DLD1 (cell line): ENCODE data around the gene PLD1.

Experiments
- in situ Hi-C: cut with HindIII; loops from 2 replicates; pipeline ENCODE4 v1.10.0; 2017; ENCODE audit warnings: low sequenced_read_pairs

The PLD1 gene

GRCh38 chr3:171776839-171777583 lies 33.3 kb downstream of the PLD1 start:
- in situ Hi-C loops = no loop called here

DNA sequence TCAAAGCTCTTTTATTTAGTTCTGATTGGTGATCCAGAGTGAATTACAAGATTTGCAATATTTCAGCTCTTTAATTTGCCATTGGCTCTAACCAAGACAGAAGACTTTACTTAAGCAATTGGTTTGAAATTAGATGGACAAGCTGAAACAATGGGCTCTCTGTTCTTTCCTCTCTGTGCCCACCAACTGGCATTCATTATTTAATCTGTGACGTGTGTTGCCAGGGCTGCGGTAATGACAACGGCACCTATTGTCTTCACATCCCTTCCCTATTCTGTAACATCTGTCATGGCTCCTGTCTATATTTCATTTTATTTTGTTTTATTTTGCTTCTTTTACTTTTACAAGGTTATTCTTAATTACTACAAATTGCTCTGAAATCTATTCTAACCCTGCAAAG lies 33.9 kb downstream of the PLD1 start:
- in situ Hi-C loops = no loop called here

- in situ Hi-C loops = no loop called here
Measured at GRCh38 chr3:171775943-171776342, 34.3 kb downstream of the PLD1 start.

- in situ Hi-C loops = no loop called here
Measured at GRCh38 chr3:171774521-171774920, 35.8 kb downstream of the PLD1 start.

DNA sequence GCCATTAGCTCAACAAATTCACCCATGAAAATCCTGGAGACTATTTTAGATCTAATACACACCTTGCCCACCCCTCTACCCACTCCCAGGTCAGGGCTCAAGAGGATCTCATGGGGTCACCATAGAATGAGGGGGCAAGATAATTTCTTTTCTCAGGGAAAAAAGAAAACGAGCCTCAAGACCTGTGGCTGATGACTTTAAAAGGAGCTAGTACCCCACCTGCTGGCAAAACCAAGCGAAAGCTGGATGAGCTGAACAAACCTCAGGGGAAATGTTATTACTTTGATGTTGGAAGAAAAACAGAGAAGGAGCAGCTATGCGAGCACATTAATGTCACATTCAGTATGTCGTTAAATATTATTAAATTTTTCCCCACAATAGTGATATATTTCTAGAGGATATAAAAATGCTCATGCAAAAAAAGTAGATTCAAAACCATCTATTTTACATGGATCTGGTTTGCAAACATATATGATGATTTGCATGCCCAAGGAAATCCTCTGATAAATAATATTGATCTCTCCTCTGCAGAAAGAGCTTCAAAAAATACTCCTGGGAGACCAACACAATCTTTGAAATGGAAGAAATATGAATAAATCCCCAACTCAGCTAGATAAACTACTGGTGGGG lies 37.7 kb downstream of the PLD1 start:
- in situ Hi-C loops = no loop called here

DNA sequence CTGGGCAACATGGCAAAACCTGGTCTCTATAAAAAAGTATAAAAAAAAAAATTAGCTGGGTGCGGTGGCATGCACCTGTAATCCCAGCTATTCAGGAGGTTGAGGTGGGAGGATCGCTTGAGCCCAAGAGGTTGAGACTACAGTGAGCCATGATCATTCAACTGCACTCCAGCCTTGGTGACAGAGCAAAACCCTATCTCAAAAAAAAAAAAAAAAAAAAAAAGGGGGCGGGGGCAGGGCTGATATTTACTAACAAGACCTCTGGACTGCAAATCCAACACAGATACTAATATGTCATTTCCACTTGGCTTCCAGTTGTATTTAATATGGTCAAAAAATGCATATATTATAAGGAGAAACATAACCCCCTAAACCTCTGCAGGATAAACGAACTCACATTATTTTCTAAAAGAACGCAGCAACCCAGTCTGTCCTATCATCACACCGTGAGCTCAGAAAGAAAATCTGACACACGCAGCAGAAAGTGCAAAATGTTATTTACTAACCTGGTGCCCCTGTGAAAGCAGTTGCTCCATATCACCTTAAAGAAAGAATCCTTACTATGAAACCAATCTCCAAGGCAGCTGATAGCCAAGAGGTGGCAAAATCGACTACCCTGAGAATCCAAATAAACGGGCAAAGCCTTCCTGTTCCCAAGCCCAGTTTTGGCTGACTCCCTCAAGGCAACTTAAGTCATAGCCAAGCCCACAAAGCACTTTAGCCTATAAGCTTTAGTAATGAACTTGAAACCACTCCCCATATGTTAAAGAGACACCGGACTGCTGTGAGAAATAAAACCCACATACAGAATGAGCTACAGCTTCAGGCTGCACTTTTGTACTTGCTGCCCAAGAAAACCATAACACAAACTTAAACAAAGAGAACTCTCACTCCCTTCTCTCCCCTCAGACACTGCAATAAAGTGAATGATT lies 39.3 kb downstream of the PLD1 start:
- in situ Hi-C loops = no loop called here

GRCh38 chr3:171769461-171769860 lies 40.8 kb downstream of the PLD1 start:
- in situ Hi-C loops = no loop called here

DNA sequence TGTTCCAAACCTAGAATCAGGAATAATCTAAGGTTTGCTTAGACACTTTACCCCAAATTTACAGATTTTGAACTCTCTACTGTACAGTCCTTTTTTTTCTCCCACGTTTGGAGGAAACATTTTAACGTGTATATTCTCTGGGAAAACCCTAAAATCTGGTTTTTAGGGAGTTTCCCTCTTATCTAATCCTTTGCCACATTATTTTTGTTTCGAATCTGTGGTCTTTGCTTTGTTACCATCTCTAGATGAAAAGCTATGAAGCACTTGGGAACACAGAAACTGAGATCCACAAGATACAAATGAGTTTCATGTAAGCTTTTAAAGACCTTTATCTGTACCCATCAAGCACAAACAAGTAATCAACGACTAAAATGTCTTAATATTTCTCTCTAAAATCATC lies 41.3 kb downstream of the PLD1 start:
- in situ Hi-C loops = no loop called here

GRCh38 chr3:171768281-171768900 lies 41.9 kb downstream of the PLD1 start:
- in situ Hi-C loops = no loop called here

- in situ Hi-C loops = no loop called here
Measured at GRCh38 chr3:171765511-171765887, 44.8 kb downstream of the PLD1 start.

DNA sequence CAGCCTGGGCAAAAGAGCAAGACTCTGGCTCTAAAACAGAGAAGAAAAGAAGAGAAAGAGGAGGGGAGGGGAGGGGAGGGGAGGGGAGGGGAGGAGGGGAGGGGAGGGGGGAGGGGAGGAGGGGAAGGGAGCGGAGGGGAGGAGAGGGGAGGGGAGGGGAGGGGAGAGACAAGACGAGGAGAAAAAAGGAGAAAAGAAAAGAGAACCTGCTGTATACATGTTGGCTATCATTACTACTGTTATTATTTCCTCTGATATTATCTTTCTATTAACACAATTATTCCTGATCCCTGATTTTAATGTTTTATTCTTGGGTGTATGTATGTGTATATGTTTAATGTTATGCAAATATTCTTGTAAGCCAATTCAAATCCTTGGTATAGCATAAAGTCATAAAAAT lies 46.9 kb downstream of the PLD1 start:
- in situ Hi-C loops = no loop called here

- in situ Hi-C loops = no loop called here
Measured at GRCh38 chr3:171760477-171760876, 49.8 kb downstream of the PLD1 start.

GRCh38 chr3:171758109-171758508 lies 52.2 kb downstream of the PLD1 start:
- in situ Hi-C loops = no loop called here

DNA sequence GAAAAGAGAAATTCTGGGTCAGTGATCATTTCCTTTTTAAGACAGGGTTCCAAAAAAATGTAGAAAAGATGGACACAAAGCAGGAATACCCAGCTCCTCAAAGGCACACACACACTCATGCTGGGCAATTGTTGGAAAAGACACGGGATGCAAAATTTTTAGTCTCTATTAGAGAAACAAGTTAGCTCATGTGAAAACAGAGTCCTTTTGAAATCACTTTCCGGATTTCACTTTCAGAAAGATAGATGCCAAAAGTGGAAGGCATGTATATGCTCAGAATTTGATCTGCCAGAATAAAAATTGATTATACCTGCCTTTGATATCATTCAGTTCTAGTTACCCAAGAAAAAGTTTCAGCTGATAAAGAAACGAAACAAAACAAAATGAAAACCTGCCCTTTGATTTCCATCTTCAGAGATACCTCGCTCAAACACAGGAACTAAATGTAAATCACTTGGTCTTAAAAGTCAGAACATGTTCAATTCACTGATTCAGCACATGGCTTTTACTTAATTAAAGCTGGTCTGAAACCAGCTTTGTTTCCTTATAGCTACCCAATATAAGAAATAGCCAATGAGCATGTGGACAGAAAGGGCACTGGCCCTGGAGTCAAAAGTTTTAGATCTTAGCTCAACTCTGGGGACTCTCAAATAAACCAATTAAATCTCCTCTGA lies 52.8 kb downstream of the PLD1 start:
- in situ Hi-C loops = no loop called here

DNA sequence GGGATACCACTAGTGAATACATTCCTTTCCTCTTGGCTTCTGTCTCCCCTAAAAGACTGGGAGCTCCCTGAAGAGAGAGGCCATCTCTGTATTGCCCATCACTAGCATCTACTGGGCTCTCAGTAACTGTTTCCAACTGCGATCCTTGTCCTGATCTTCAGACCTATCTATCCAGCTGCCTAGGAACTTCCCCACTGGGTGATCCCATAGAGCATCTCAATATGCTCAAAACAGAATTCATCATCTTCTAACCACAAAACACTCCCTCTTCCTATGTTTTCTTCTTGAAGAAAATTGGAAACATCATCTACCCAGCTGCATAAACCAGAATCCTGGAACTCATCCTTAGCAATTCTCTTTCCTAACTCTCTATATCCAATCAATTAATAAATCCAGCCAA lies 54.6 kb downstream of the PLD1 start:
- in situ Hi-C loops = no loop called here

DNA sequence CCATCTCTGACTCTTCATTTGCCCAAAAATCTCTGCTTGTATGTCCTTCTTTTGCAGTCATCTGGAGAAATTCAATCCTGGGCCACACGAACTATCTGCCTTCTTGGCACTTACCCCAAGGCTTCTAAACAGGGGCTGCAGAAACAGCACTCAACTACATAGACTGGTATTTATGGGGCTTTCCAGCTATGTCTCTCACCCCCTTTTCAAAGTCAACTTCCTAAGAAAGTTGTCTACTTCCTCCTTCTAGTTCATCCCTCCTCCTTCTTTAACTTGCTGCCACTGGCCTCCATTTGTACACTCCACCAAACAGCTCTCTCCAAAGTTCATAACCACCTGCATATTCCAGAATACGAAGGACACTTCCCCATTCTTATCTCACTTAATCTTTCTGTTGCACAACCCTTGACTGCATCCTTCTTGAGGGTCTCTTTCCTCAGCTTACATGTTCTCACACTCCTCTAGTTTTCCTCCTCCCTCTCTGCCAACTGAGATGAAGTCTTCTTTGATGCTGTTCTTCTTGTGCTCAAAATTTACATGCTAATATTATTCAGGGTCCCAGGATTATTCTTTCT lies 55.2 kb downstream of the PLD1 start:
- in situ Hi-C loops = no loop called here

- in situ Hi-C loops = no loop called here
Measured at GRCh38 chr3:171753665-171754408, 56.4 kb downstream of the PLD1 start.

- in situ Hi-C loops = no loop called here
Measured at GRCh38 chr3:171753025-171753472, 57.2 kb downstream of the PLD1 start.

DNA sequence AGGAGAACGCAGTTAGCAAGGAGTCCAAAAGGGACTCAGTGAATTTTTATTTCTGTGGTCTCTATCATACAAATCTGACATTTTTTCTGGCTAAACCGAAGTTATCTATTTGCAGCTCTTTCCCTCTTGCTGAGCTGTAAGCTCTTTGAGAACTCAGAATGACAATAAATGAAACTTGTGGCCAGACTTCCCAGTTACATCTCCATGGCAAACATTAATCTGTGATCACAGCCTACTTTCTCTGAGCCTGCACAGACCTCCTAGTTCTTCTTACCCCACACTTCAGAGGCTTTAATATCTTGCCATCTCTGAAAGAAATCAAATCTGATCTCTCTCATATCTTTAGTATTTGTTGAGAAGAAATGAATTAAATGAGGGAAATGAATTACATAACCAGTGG lies 58.0 kb downstream of the PLD1 start:
- in situ Hi-C loops = no loop called here

DNA sequence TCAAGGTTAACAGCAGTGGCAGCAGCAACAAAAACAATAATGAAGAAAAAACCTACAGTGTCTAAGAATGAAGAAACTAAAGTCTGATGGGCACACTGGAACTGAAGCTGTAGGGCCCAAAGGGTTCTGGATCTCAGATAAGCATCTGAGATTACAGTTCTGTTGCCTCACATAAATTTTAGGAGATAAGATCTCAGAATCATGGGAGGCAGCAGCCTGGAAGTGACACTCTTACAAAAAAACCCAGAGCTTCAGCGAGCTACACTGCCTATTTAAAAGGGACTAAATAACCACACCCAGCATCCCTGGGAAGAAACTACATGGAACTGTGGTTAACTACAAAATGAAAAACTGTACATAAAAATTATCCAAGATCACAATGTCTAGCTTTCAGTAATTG lies 61.2 kb downstream of the PLD1 start:
- in situ Hi-C loops = no loop called here
